IMR-90 (cell line): Measurements from ENCODE around the gene CACNB2. TPM values are rescaled to one million over a fixed set of nuclear protein-coding genes. Genes with fewer than 3 reads are reported as not detected.

Source experiments
- ATAC-seq: fragments of 200-7000 bp; cut with Tn5 transposase; 2 replicates; pipeline ENCODE4 v1.9.1; 2020; ENCODE audit warnings: low read depth, mild to moderate bottlenecking, moderate library complexity
- BruUV-seq: library from RNA; stranded (reverse); fragments of 400-500 nt; replicated peaks from 2 replicates; lab custom pipeline; 2021; lab: Mats Ljungman, UMichigan
- CTCF ChIA-PET: fragments of 300-600 bp; formaldehyde crosslinking; extraction: SDS; loops from one replicate; lab custom pipeline; 2021; ENCODE audit warnings: antibody characterized with exemption; lab: Yijun Ruan, JAX
- POLR2A ChIA-PET: fragments of 300-600 bp; sonication (Branson Sonifier 250); formaldehyde crosslinking; loops from one replicate; lab custom pipeline; 2022; ENCODE audit warnings: antibody characterized with exemption; ENCODE audit not compliant: unreplicated experiment; lab: Charles Lee
- DNase-seq: peaks from one replicate; pipeline ENCODE4 v3.0.0; 2013
- H2AFZ ChIP-seq: replicated peaks from 2 replicates; pipeline ENCODE3; 2013; ENCODE audit warnings: low read length, mild to moderate bottlenecking; ENCODE audit not compliant: poor library complexity
- H2AK5ac ChIP-seq: 2 replicates; pipeline ENCODE4 v1.6.1; 2013; ENCODE audit warnings: low read depth, low read length, inconsistent platforms
- H2AK9ac ChIP-seq: replicated peaks from 2 replicates; pipeline ENCODE3; 2013; ENCODE audit warnings: mild to moderate bottlenecking, low read depth, low read length, moderate library complexity; ENCODE audit not compliant: poor library complexity
- H2BK120ac ChIP-seq: 2 replicates; pipeline ENCODE4 v1.6.1; 2013; ENCODE audit warnings: low read depth, low read length, inconsistent platforms
- H2BK15ac ChIP-seq: 3 replicates; pipeline ENCODE4 v1.6.1; 2013; ENCODE audit warnings: low read depth, low read length, inconsistent platforms
- H2BK20ac ChIP-seq: 2 replicates; pipeline ENCODE4 v1.6.1; 2013; ENCODE audit warnings: low read depth, mild to moderate bottlenecking, inconsistent platforms, low read length, moderate library complexity
- H2BK5ac ChIP-seq: 2 replicates; pipeline ENCODE4 v1.6.1; 2013; ENCODE audit warnings: mild to moderate bottlenecking, low read depth, low read length, inconsistent platforms; ENCODE audit not compliant: poor library complexity, severe bottlenecking
- H3K14ac ChIP-seq: replicated peaks from 2 replicates; pipeline ENCODE4 v1.6.1; 2013; ENCODE audit warnings: low read depth, low read length, inconsistent platforms
- H3K18ac ChIP-seq: 2 replicates; pipeline ENCODE4 v1.6.1; 2013; ENCODE audit warnings: low read depth, low read length, control low read depth
- H3K23ac ChIP-seq: 2 replicates; pipeline ENCODE4 v1.6.1; 2013; ENCODE audit warnings: low read depth, low read length, inconsistent platforms
- H3K27ac ChIP-seq: 2 replicates; pipeline ENCODE4 v1.5.1; 2013; ENCODE audit warnings: mild to moderate bottlenecking, control low read depth, low read length; ENCODE audit not compliant: insufficient read depth
- H3K27me3 ChIP-seq: 2 replicates; pipeline ENCODE4 v1.6.1; 2013; ENCODE audit warnings: low read length; ENCODE audit not compliant: control insufficient read depth, insufficient read depth
- H3K36me3 ChIP-seq: 2 replicates; pipeline ENCODE4 v1.6.1; 2013; ENCODE audit warnings: low read length, mixed read lengths; ENCODE audit not compliant: control insufficient read depth, insufficient read depth
- H3K4ac ChIP-seq: 2 replicates; pipeline ENCODE4 v1.6.1; 2013; ENCODE audit warnings: low read depth, low read length, inconsistent platforms
- H3K4me1 ChIP-seq: 2 replicates; pipeline ENCODE4 v1.6.1; 2013; ENCODE audit warnings: low read length, mixed read lengths; ENCODE audit not compliant: control insufficient read depth, insufficient read depth
- H3K4me2 ChIP-seq: 2 replicates; pipeline ENCODE4 v1.6.1; 2013; ENCODE audit warnings: low read depth, mild to moderate bottlenecking, control low read depth, low read length, moderate library complexity
- H3K4me3 ChIP-seq: 2 replicates; pipeline ENCODE4 v1.5.1; 2013; ENCODE audit warnings: low read depth, mild to moderate bottlenecking, control low read depth, low read length, moderate library complexity; ENCODE audit not compliant: insufficient read depth
- H3K56ac ChIP-seq: 2 replicates; pipeline ENCODE4 v1.6.1; 2013; ENCODE audit warnings: low read length, inconsistent platforms; ENCODE audit not compliant: insufficient read depth; ENCODE audit errors: extremely low read depth
- H3K79me1 ChIP-seq, 2 experiments: 2 replicates each; pipeline ENCODE4 v1.6.1; 2013; ENCODE audit warnings: low read length in 2 of 2, inconsistent platforms in 1 of 2, low read depth in 1 of 2
- H3K9ac ChIP-seq: 2 replicates; pipeline ENCODE4 v1.6.1; 2013; ENCODE audit warnings: low read depth, low read length, control low read depth
- H3K9me1 ChIP-seq: 2 replicates; pipeline ENCODE4 v1.6.1; 2013; ENCODE audit warnings: low read length, inconsistent platforms; ENCODE audit not compliant: insufficient read depth
- H3K9me3 ChIP-seq: 2 replicates; pipeline ENCODE4 v1.6.1; 2013; ENCODE audit warnings: low read length; ENCODE audit not compliant: control insufficient read depth, insufficient read depth
- H4K20me1 ChIP-seq: 2 replicates; pipeline ENCODE4 v1.6.1; 2013; ENCODE audit warnings: low read length, inconsistent platforms; ENCODE audit not compliant: insufficient read depth
- H4K5ac ChIP-seq: 2 replicates; pipeline ENCODE4 v1.6.1; 2013; ENCODE audit warnings: mild to moderate bottlenecking, low read depth, low read length, control low read depth
- H4K8ac ChIP-seq, 2 experiments: 2 replicates each; pipeline ENCODE4 v1.6.1; 2013; ENCODE audit warnings: low read depth in 2 of 2, low read length in 2 of 2, control low read depth in 1 of 2, inconsistent platforms in 1 of 2
- H4K91ac ChIP-seq: 2 replicates; pipeline ENCODE4 v1.6.1; 2013; ENCODE audit warnings: low read depth, low read length, inconsistent platforms; ENCODE audit not compliant: insufficient read depth
- BHLHE40 ChIP-seq: fragments of 150-350 bp; IDR thresholded peaks from 2 replicates; pipeline ENCODE4 v1.6.1; 2016; ENCODE audit warnings: mild to moderate bottlenecking, low read depth, low read length
- CEBPB ChIP-seq: IDR thresholded peaks from 2 replicates; pipeline ENCODE4 v1.6.1; 2012; ENCODE audit warnings: low read depth, low read length, improper control_type of control experiment
- FOS ChIP-seq: fragments of 150-350 bp; IDR thresholded peaks from 2 replicates; pipeline ENCODE4 v1.6.1; 2016; ENCODE audit warnings: low read depth, low read length
- MAZ ChIP-seq: IDR thresholded peaks from 2 replicates; pipeline ENCODE4 v1.6.1; 2012; ENCODE audit warnings: low read depth, mild to moderate bottlenecking, low read length, improper control_type of control experiment, moderate library complexity, borderline replicate concordance
- MXI1 ChIP-seq: IDR thresholded peaks from 2 replicates; pipeline ENCODE4 v1.6.1; 2012; ENCODE audit warnings: low read depth, mild to moderate bottlenecking, low read length, moderate library complexity, borderline replicate concordance
- POLR2A ChIP-seq: IDR thresholded peaks from 2 replicates; pipeline ENCODE4 v1.6.1; 2012; ENCODE audit warnings: mild to moderate bottlenecking, low read depth, low read length
- RCOR1 ChIP-seq: IDR thresholded peaks from 2 replicates; pipeline ENCODE4 v1.6.1; 2012; ENCODE audit warnings: mild to moderate bottlenecking, low read length, improper control_type of control experiment; ENCODE audit not compliant: insufficient replicate concordance
- RFX5 ChIP-seq: IDR thresholded peaks from 2 replicates; pipeline ENCODE4 v1.8.0; 2012; ENCODE audit warnings: low read depth, mild to moderate bottlenecking, low read length, moderate library complexity
- SMC3 ChIP-seq: fragments of 150-350 bp; IDR thresholded peaks from 2 replicates; pipeline ENCODE4 v1.6.1; 2016; ENCODE audit warnings: low read depth, mild to moderate bottlenecking, antibody characterized with exemption, low read length, moderate library complexity
- WGBS, 2 experiments: methylation state at CpG; one replicate each; pipeline versions ENCODE4 v1.1.5 to v1.1.7; 2013; ENCODE audit warnings: missing lambda C conversion rate in 2 of 2; ENCODE audit not compliant: insufficient read length in 1 of 2; ENCODE audit errors: extremely low coverage in 2 of 2; 5-methylcytosine and 5-hydroxymethylcytosine counted together
- dilution Hi-C: fragments of 300-500 bp; cut with HindIII; formaldehyde crosslinking; loops from one replicate; pipeline ENCODE4 v1.14.3; 2018; ENCODE audit warnings: low sequenced_read_pairs; ENCODE audit not compliant: unreplicated experiment
- in situ Hi-C: fragments of 300-500 bp; cut with MboI; formaldehyde crosslinking; loops from 3 replicates; pipeline ENCODE4 v1.14.3; 2019; ENCODE audit warnings: low sequenced_read_pairs, inconsistent platforms, mixed read lengths
- intact Hi-C: fragments of 100-400 bp; cut with micrococcal nuclease; formaldehyde crosslinking; loops from 2 replicates; pipeline ENCODE4 v1.10.0; 2022
- polyA plus RNA-seq, 3 experiments: library from polyadenylated mRNA; depleted of rRNA; stranded (reverse); fragments of >200 nt; gene quantifications; 2 replicates each; pipeline ENCODE4 v1.2.3, GENCODE V29; 2012; ENCODE audit warnings: low replicate concordance in 1 of 3
- total RNA-seq: library from RNA; depleted of rRNA; stranded (reverse); fragments of >200 nt; gene quantifications from 2 replicates; pipeline ENCODE4 v1.2.3, GENCODE V29; 2012
- TF ChIP-seq, protein P1 (sequence below): conservative IDR thresholded peaks from 2 replicates; pipeline ENCODE4 v1.5.1; 2012; ENCODE audit warnings: mild to moderate bottlenecking, low read depth, low read length, improper control_type of control experiment

Gene CACNB2
- total and polyA plus RNA-seq, 2 of the 4 experiments (the other 2 are of a cell fraction): 0.36 TPM

GRCh38 chr10:18233775-18234174 is 93.6 kb downstream of the CACNB2 start:
- no peak for TF ChIP-seq SMC3
- no peak for TF ChIP-seq RFX5
- TF ChIP-seq CEBPB: no peak
- no peak for TF ChIP-seq MAZ
- no peak for TF ChIP-seq RCOR1
- TF ChIP-seq, protein P1, sequence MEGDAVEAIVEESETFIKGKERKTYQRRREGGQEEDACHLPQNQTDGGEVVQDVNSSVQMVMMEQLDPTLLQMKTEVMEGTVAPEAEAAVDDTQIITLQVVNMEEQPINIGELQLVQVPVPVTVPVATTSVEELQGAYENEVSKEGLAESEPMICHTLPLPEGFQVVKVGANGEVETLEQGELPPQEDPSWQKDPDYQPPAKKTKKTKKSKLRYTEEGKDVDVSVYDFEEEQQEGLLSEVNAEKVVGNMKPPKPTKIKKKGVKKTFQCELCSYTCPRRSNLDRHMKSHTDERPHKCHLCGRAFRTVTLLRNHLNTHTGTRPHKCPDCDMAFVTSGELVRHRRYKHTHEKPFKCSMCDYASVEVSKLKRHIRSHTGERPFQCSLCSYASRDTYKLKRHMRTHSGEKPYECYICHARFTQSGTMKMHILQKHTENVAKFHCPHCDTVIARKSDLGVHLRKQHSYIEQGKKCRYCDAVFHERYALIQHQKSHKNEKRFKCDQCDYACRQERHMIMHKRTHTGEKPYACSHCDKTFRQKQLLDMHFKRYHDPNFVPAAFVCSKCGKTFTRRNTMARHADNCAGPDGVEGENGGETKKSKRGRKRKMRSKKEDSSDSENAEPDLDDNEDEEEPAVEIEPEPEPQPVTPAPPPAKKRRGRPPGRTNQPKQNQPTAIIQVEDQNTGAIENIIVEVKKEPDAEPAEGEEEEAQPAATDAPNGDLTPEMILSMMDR: no peak
- no peak for TF ChIP-seq FOS
- TF ChIP-seq POLR2A: no peak
- TF ChIP-seq MXI1: no peak
- no peak for TF ChIP-seq BHLHE40
- Histone ChIP-seq H3K18ac (no peak overlapping the region), H3K4me2 (no peak overlapping the region), H4K91ac (no peak overlapping the region), H3K56ac (no peak overlapping the region), H3K23ac (no peak overlapping the region), H3K4ac (no peak overlapping the region), H3K4me3 (no peak overlapping the region), H3K9ac (no peak overlapping the region), H2AFZ (no peak overlapping the region), H3K9me1 (no peaks in the 10 kb centered on the region), H3K4me1 (no peaks in the 10 kb centered on the region), H2BK20ac (no peak overlapping the region), H4K8ac (no peak overlapping the region), H2BK15ac (no peak overlapping the region), H2BK120ac (no peak overlapping the region; the same call in 1 of the 2 replicates), H4K5ac (no peak overlapping the region), H2AK5ac (no peak overlapping the region), H4K20me1 (no peaks in the 10 kb centered on the region), H3K36me3 (no peaks in the 10 kb centered on the region), H3K27ac (no peak overlapping the region), H3K9me3 (no peaks in the 10 kb centered on the region), H3K14ac (no peak overlapping the region), H3K27me3 (peaks cover 2% of the 10 kb centered on the region; the same call in 1 of the 2 replicates), H3K79me1 (no peaks in the 10 kb centered on the region), H2AK9ac (peak overlapping the region; percentile 58), H2BK5ac (no peak overlapping the region)
- in situ Hi-C loops (loop anchor here (25.0 kb wide), 1 partner anchor 1396 kb away; no protein-coding TSS in a partner anchor), intact Hi-C loops (no loop called here), dilution Hi-C loops (no loop called here)
- no TSS peak for BruUV-seq
- no CpG with 5 or more reads among the region's 8 CpGs for WGBS, 2 experiments
- ChIA-PET POLR2A (no interaction called here), CTCF (interaction anchor here (1.4 kb wide), 1 partner anchor 17 kb away, joined by 4 read pairs; no protein-coding TSS in a partner anchor)
- ATAC-seq (no peak), DNase-seq (no peak)
